Keratinocyte (primary cell): ENCODE measurements around the gene ARHGAP24. TPM values are rescaled to one million over a fixed set of nuclear protein-coding genes. Genes with fewer than 3 reads are reported as not detected.

Source experiments
- DNase-seq: peaks from one replicate; pipeline ENCODE4 v3.0.0-alpha.2; 2011; ENCODE audit warnings: low read depth, missing footprints, low spot score
- FAIRE-seq: peaks from 2 replicates; lab custom pipeline; 2011; peaks lifted over from hg19 to GRCh38; lab: Jason Lieb, UNC
- H2AFZ ChIP-seq: 2 replicates; pipeline ENCODE4 v1.6.0; 2012; ENCODE audit warnings: low read length, control low read depth, inconsistent platforms; ENCODE audit not compliant: control insufficient read depth
- H3K27ac ChIP-seq: 2 replicates; pipeline ENCODE4 v1.5.1; 2011; ENCODE audit warnings: low read length; ENCODE audit not compliant: control insufficient read depth, insufficient read depth
- H3K27me3 ChIP-seq: 3 replicates; pipeline ENCODE4 v1.6.0; 2011; ENCODE audit warnings: low read length; ENCODE audit not compliant: control insufficient read depth, insufficient read depth; ENCODE audit errors: extremely low read depth
- H3K36me3 ChIP-seq, 2 experiments: 2 replicates in 1 of 2; 3 replicates in 1 of 2; pipeline ENCODE4 v1.5.1; 2011; ENCODE audit warnings: low read length in 2 of 2, mild to moderate bottlenecking in 1 of 2; ENCODE audit not compliant: control insufficient read depth in 2 of 2, insufficient read depth in 2 of 2; ENCODE audit errors: extremely low read depth in 1 of 2
- H3K4me1 ChIP-seq: 3 replicates; pipeline ENCODE4 v1.5.1; 2011; ENCODE audit warnings: low read length; ENCODE audit not compliant: control insufficient read depth, insufficient read depth; ENCODE audit errors: extremely low read depth
- H3K4me2 ChIP-seq: 3 replicates; pipeline ENCODE4 v1.6.0; 2011; ENCODE audit warnings: low read depth, low read length; ENCODE audit not compliant: control insufficient read depth, insufficient read depth; ENCODE audit errors: extremely low read depth
- H3K4me3 ChIP-seq, 3 experiments: fragments of 200-600 bp in 1 of 3; sonication (generic) in 1 of 3; 2 replicates in 2 of 3; 3 replicates in 1 of 3; pipeline ENCODE4 v1.5.1; 2011 to 2016; ENCODE audit warnings: low read length in 3 of 3, mild to moderate bottlenecking in 3 of 3, control low read depth in 2 of 3, inconsistent platforms in 1 of 3, low read depth in 1 of 3, mixed read lengths in 1 of 3, mixed run types in 1 of 3, moderate library complexity in 1 of 3; ENCODE audit not compliant: control insufficient read depth in 2 of 3, insufficient read depth in 2 of 3; ENCODE audit errors: extremely low read depth in 1 of 3
- H3K79me2 ChIP-seq: 2 replicates; pipeline ENCODE4 v1.6.0; 2012; ENCODE audit warnings: low read length; ENCODE audit not compliant: control insufficient read depth, insufficient read depth
- H3K9ac ChIP-seq: 3 replicates; pipeline ENCODE4 v1.6.0; 2011; ENCODE audit warnings: low read length; ENCODE audit not compliant: control insufficient read depth, insufficient read depth; ENCODE audit errors: extremely low read depth
- H3K9me1 ChIP-seq: 3 replicates; pipeline ENCODE4 v1.6.0; 2011; ENCODE audit warnings: low read length; ENCODE audit not compliant: control insufficient read depth, insufficient read depth; ENCODE audit errors: extremely low read depth
- H3K9me3 ChIP-seq: 2 replicates; pipeline ENCODE4 v1.5.1; 2012; ENCODE audit warnings: low read depth, low read length; ENCODE audit not compliant: control insufficient read depth
- H4K20me1 ChIP-seq: 3 replicates; pipeline ENCODE4 v1.6.0; 2011; ENCODE audit warnings: low read length; ENCODE audit not compliant: control insufficient read depth, insufficient read depth; ENCODE audit errors: extremely low read depth
- EZH2 ChIP-seq: IDR thresholded peaks from one replicate; pipeline ENCODE4 v1.6.1; 2012; ENCODE audit warnings: inconsistent platforms, mild to moderate bottlenecking, low read length, moderate library complexity
- dilution Hi-C: fragments of 300-500 bp; cut with MboI; formaldehyde crosslinking; loops from one replicate; pipeline ENCODE4 v1.7.0; 2020; ENCODE audit warnings: low sequenced_read_pairs; ENCODE audit not compliant: extremely low pct_ligation_motif_present
- polyA plus RNA-seq, 5 experiments: library from polyadenylated mRNA; depleted of rRNA in 3 of 5; stranded (reverse) in 3 of 5; stranded (forward) in 1 of 5; unstranded in 1 of 5; fragments of >200 nt; gene quantifications; 1 replicate in 1 of 5; 2 replicates in 3 of 5; 3 replicates in 1 of 5; pipeline versions ENCODE4 v1.2.1 to v1.2.3, GENCODE V29; 2011 to 2012; ENCODE audit warnings: missing spikeins in 2 of 5, low read depth in 1 of 5, low replicate concordance in 1 of 5
- TF ChIP-seq, protein P1 (sequence below), 3 experiments: IDR thresholded peaks in 1 of 3; conservative IDR thresholded peaks in 1 of 3; optimal IDR thresholded peaks in 1 of 3; 2 replicates in 2 of 3; 3 replicates in 1 of 3; pipeline versions ENCODE3 to v1.5.1; 2011; ENCODE audit warnings: low read length in 3 of 3, mild to moderate bottlenecking in 3 of 3, moderate library complexity in 2 of 3, control low read depth in 1 of 3, inconsistent platforms in 1 of 3; ENCODE audit not compliant: insufficient read depth in 2 of 3; ENCODE audit errors: extremely low read depth in 1 of 3

The ARHGAP24 gene
- polyA plus RNA-seq, 1 donor (not counting 4 experiments of a cell fraction or from before 2014, with no cell fraction given) = 0.87 TPM

DNA sequence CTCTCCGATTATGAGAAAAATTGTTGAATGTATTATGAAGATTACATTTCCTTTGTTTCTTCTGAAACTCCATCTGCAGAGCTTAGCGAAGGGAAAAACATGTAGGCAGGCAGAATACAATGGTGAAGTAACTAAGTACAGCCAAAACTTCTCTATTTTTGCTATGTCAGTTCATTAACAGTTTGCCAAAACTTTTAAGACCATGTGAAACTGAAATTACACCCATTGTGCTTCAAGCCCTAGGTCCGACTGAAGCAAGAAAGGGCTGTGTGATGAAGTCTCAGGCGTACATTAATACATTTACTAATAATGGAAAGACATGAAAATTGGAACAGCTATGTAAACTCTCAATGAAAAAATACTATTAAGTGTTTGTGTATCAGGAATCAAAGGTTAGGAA is 486.9 kb downstream of the ARHGAP24 start:
- no peak overlapping the region for H3K9ac ChIP-seq
- FAIRE-seq = no peak
- H3K79me2 ChIP-seq = no peaks in the 10 kb centered on the region
- no peak overlapping the region for H3K4me3 ChIP-seq
- no peak for TF ChIP-seq EZH2
- TF ChIP-seq, protein P1, sequence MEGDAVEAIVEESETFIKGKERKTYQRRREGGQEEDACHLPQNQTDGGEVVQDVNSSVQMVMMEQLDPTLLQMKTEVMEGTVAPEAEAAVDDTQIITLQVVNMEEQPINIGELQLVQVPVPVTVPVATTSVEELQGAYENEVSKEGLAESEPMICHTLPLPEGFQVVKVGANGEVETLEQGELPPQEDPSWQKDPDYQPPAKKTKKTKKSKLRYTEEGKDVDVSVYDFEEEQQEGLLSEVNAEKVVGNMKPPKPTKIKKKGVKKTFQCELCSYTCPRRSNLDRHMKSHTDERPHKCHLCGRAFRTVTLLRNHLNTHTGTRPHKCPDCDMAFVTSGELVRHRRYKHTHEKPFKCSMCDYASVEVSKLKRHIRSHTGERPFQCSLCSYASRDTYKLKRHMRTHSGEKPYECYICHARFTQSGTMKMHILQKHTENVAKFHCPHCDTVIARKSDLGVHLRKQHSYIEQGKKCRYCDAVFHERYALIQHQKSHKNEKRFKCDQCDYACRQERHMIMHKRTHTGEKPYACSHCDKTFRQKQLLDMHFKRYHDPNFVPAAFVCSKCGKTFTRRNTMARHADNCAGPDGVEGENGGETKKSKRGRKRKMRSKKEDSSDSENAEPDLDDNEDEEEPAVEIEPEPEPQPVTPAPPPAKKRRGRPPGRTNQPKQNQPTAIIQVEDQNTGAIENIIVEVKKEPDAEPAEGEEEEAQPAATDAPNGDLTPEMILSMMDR (optimal IDR thresholded peaks at IDR 0.05 in 1 of 3, IDR thresholded peaks at IDR 0.05 in 1 of 3, conservative IDR thresholded peaks at IDR 0.05 in 1 of 3; ENCODE audit: extremely low read depth in 1 of 3, insufficient read depth in 2 of 3, low read length in 3 of 3) = no peak
- H3K4me1 ChIP-seq = no peaks in the 10 kb centered on the region
- no peak overlapping the region for H3K27ac ChIP-seq
- no peak overlapping the region for H3K4me2 ChIP-seq
- H3K9me1 ChIP-seq = no peaks in the 10 kb centered on the region
- H3K36me3 ChIP-seq = no peaks in the 10 kb centered on the region
- H2AFZ ChIP-seq = no peak overlapping the region
- H3K27me3 ChIP-seq = no peaks in the 10 kb centered on the region
- dilution Hi-C loops = no loop called here
- DNase-seq = no peak
- H4K20me1 ChIP-seq = no peaks in the 10 kb centered on the region
- H3K9me3 ChIP-seq = no peaks in the 10 kb centered on the region

DNA sequence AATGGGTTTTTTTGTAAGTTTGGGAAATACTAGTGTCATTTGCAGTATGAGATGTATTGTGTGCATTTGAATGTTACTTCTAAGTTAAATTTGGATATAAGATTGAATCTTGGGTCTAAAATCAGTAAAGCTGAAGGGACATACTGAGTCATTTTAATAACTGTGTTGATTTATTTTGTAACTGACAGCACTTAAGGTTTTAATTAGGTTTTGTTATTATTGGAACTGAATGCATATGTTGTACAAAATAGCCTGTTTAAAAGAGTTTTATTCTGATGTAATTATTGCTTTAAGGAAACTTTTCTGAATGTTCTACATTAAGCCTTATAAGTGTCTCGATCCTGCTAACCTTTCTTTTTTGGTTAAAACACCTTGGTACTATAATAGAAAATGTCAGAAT is 488.3 kb downstream of the ARHGAP24 start:
- Histone ChIP-seq H3K27ac (no peak overlapping the region), H2AFZ (no peak overlapping the region), H3K9ac (no peak overlapping the region), H3K36me3 (no peaks in the 10 kb centered on the region), H3K9me1 (no peaks in the 10 kb centered on the region), H3K9me3 (no peaks in the 10 kb centered on the region), H3K27me3 (no peaks in the 10 kb centered on the region), H3K79me2 (no peaks in the 10 kb centered on the region), H3K4me1 (no peaks in the 10 kb centered on the region), H3K4me2 (no peak overlapping the region), H4K20me1 (no peaks in the 10 kb centered on the region), H3K4me3 (no peak overlapping the region)
- dilution Hi-C loops = no loop called here
- no peak for FAIRE-seq
- TF ChIP-seq, protein P1 (optimal IDR thresholded peaks at IDR 0.05 in 1 of 3, IDR thresholded peaks at IDR 0.05 in 1 of 3, conservative IDR thresholded peaks at IDR 0.05 in 1 of 3; ENCODE audit: extremely low read depth in 1 of 3, insufficient read depth in 2 of 3, low read length in 3 of 3) = no peak
- TF ChIP-seq EZH2 = no peak
- DNase-seq = no peak
